HL-60/S4 treated with phorbol 12-myristate 13-acetate at 8.2 ng/mL for 4 days and 3 days (cell line): Measurements from ENCODE around the gene KRTAP19-2.
"Not testable (repeated sequence)": the region's sequence is repeated elsewhere in the genome, so short reads cannot be mapped to it uniquely, and the experiment has no call there.

ENCODE experiments used
- in situ Hi-C: fragments of 300-500 bp; cut with MboI; formaldehyde crosslinking; loops from 2 replicates; pipeline ENCODE4 v1.15.0; 2022; ENCODE audit warnings: low sequenced_read_pairs

Gene KRTAP19-2

GRCh38 chr21:30487336-30487735 is at the start of gene KRTAP19-2:
Gene KRTAP19-2, minus strand, starts transcription at chr21:30487436. Its CDS starts 88 bp downstream, at chr21:30487348.
- in situ Hi-C loops, result no loop called here

GRCh38 chr21:30518876-30519275 is 31.6 kb upstream of the KRTAP19-2 start:
- in situ Hi-C loops, result no loop called here

- in situ Hi-C loops, result no loop called here
Observed at GRCh38 chr21:30515681-30516080, 28.4 kb upstream of the KRTAP19-2 start.

- in situ Hi-C loops, result not testable (repeated sequence)
Observed at GRCh38 chr21:30505621-30506205, 18.5 kb upstream of the KRTAP19-2 start.

- in situ Hi-C loops, result no loop called here
Observed at GRCh38 chr21:30502041-30502440, 14.8 kb upstream of the KRTAP19-2 start, which contains the start of gene KRTAP19-5. Gene KRTAP19-5, minus strand, starts transcription at chr21:30502141. Its CDS starts 51 bp downstream, at chr21:30502090.

GRCh38 chr21:30497065-30497464 is 9.8 kb upstream of the KRTAP19-2 start, which contains the start of gene KRTAP19-4:
Gene KRTAP19-4, minus strand, starts transcription at chr21:30497165. Its CDS starts 55 bp downstream, at chr21:30497110.
- in situ Hi-C loops, result no loop called here

- in situ Hi-C loops, result no loop called here
Observed at GRCh38 chr21:30491963-30492428, 4.8 kb upstream of the KRTAP19-2 start, which contains the start of gene KRTAP19-3. Gene KRTAP19-3, minus strand, starts transcription at chr21:30492013. Its CDS starts 56 bp downstream, at chr21:30491957.

- in situ Hi-C loops, result no loop called here
Observed at GRCh38 chr21:30486180-30486579, 1.1 kb downstream of the KRTAP19-2 start.

GRCh38 chr21:30482130-30482529 is 5.1 kb downstream of the KRTAP19-2 start:
- in situ Hi-C loops, result no loop called here

GRCh38 chr21:30480145-30480544 is 7.1 kb downstream of the KRTAP19-2 start, which contains the start of gene KRTAP19-1:
Gene KRTAP19-1, minus strand, starts transcription at chr21:30480367. Its CDS starts 50 bp downstream, at chr21:30480317.
- in situ Hi-C loops, result no loop called here

- in situ Hi-C loops, result no loop called here
Observed at GRCh38 chr21:30479259-30479658, 8.0 kb downstream of the KRTAP19-2 start.

GRCh38 chr21:30478004-30478403 is 9.2 kb downstream of the KRTAP19-2 start:
- in situ Hi-C loops, result no loop called here

- in situ Hi-C loops, result no loop called here
Observed at GRCh38 chr21:30468900-30469714, 18.1 kb downstream of the KRTAP19-2 start.

GRCh38 chr21:30463713-30464112 is 23.5 kb downstream of the KRTAP19-2 start:
- in situ Hi-C loops, result no loop called here

- in situ Hi-C loops, result no loop called here
Observed at GRCh38 chr21:30448514-30448913, 38.7 kb downstream of the KRTAP19-2 start.

GRCh38 chr21:30447056-30447455 is 40.2 kb downstream of the KRTAP19-2 start:
- in situ Hi-C loops, result no loop called here

GRCh38 chr21:30444204-30444603 is 43.0 kb downstream of the KRTAP19-2 start:
- in situ Hi-C loops, result no loop called here

- in situ Hi-C loops, result no loop called here
Observed at GRCh38 chr21:30443226-30443625, 44.0 kb downstream of the KRTAP19-2 start.

- in situ Hi-C loops, result no loop called here
Observed at GRCh38 chr21:30439975-30440374, 47.3 kb downstream of the KRTAP19-2 start, which contains the start of gene KRTAP15-1. Gene KRTAP15-1, plus strand, starts transcription at chr21:30440275. Its CDS starts 53 bp downstream, at chr21:30440328.
